ENCODE results near the gene TPRX2.
"Not testable (repeated sequence)": the region's sequence is repeated elsewhere in the genome, so short reads cannot be mapped to it uniquely, and the experiment has no call there.

The TPRX2 gene

DNA sequence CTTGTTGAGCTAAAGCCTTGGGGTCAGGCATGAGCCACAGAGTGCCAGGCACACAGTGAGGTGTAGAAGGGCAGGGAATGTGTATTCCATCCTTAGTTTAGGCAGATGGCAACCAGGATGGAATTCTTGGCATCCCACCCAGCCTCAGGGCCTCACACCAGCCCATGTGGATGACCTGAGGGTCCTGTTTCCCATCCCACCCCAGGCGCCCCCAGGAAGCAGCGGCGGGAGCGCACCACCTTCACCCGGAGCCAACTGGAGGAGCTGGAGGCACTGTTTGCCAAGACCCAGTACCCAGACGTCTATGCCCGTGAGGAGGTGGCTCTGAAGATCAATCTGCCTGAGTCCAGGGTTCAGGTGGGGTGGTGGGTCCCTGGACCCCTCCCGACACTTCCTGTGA is 23.0 kb upstream of the TPRX2 start:
- H3K9me3 ChIP-seq (ENCODE audit: control insufficient read depth, insufficient read depth, low read length): no peaks in the 10 kb centered on the region
- H3K4me3 ChIP-seq (ENCODE audit: low read depth, low read length): no peak overlapping the region
- H3K4me1 ChIP-seq (ENCODE audit: control insufficient read depth, insufficient read depth, low read length): 0 out of 2 replicates have a peak, but pooled peaks cover 6% of the 10 kb centered on the region
- no peak overlapping the region for H3K9ac ChIP-seq (ENCODE audit: low read depth, low read length)
- H3K27me3 ChIP-seq (ENCODE audit: control insufficient read depth, insufficient read depth, low read length): no peaks in the 10 kb centered on the region
- H3K36me3 ChIP-seq (ENCODE audit: control insufficient read depth, insufficient read depth, low read length): no peaks in the 10 kb centered on the region
- no peak overlapping the region for H3K27ac ChIP-seq (ENCODE audit: low read depth, low read length)

- peak overlapping the region; percentile 14 for H3K27ac ChIP-seq (ENCODE audit: low read depth, low read length)
- 0 out of 2 replicates have a peak, but pooled peaks cover 6% of the 10 kb centered on the region for H3K4me1 ChIP-seq (ENCODE audit: control insufficient read depth, insufficient read depth, low read length)
- no peaks in the 10 kb centered on the region for H3K36me3 ChIP-seq (ENCODE audit: control insufficient read depth, insufficient read depth, low read length)
- H3K9ac ChIP-seq (ENCODE audit: low read depth, low read length): no peak overlapping the region
- no peaks in the 10 kb centered on the region for H3K27me3 ChIP-seq (ENCODE audit: control insufficient read depth, insufficient read depth, low read length)
- H3K9me3 ChIP-seq (ENCODE audit: control insufficient read depth, insufficient read depth, low read length): no peaks in the 10 kb centered on the region
- no peak overlapping the region for H3K4me3 ChIP-seq (ENCODE audit: low read depth, low read length)
These were observed 19.6 kb upstream of the TPRX2 start for GRCh38 chr19:47839411-47839810.

DNA sequence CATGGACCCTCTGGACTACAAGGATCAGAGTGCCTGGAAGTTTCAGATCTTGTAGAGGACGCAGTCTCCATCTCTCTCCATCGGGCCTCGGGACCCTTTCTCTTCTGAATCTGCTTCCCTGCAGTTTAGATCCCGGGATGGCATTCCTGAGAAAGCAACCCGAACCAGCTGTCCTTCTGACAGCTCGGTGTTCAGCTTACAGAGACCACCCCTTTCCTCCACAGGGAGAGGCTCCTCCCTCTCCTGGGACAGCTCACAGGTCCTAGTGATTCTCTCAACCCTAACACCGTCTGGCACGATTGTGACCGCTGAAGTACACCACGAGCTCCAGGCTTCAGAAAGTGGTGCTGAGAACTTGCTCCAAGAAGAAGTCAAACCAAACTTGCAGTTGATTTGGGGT is 19.1 kb upstream of the TPRX2 start:
- H3K9ac ChIP-seq (ENCODE audit: low read depth, low read length): no peak overlapping the region
- 0 out of 2 replicates have a peak, but pooled peaks cover 6% of the 10 kb centered on the region for H3K4me1 ChIP-seq (ENCODE audit: control insufficient read depth, insufficient read depth, low read length)
- no peak overlapping the region for H3K4me3 ChIP-seq (ENCODE audit: low read depth, low read length)
- peak overlapping the region; percentile 14 for H3K27ac ChIP-seq (ENCODE audit: low read depth, low read length)
- H3K9me3 ChIP-seq (ENCODE audit: control insufficient read depth, insufficient read depth, low read length): no peaks in the 10 kb centered on the region
- no peaks in the 10 kb centered on the region for H3K36me3 ChIP-seq (ENCODE audit: control insufficient read depth, insufficient read depth, low read length)
- H3K27me3 ChIP-seq (ENCODE audit: control insufficient read depth, insufficient read depth, low read length): no peaks in the 10 kb centered on the region

DNA sequence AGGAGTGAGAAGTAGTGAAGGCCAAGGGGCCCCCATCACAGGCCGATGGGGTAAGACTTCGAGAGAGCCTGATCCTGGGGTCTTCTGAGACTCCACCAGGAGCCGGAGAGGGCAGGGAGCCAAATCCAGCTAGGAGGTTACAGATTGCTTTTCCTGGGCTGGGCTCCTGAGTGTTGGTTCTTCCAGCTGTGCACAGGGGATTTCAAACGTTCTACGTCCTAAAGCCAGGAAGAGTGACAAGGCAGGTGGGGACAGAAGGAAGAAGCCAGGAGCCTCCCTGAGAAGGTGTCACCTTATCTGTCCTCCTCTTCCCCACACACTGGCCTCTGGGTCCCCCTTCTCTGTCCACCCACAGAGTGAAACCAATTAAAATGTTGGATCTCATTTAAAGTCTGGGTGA is 16.1 kb upstream of the TPRX2 start:
- Histone ChIP-seq H3K36me3 (ENCODE audit: control insufficient read depth, insufficient read depth, low read length) (no peaks in the 10 kb centered on the region), H3K9ac (ENCODE audit: low read depth, low read length) (no peak overlapping the region), H3K27me3 (ENCODE audit: control insufficient read depth, insufficient read depth, low read length) (no peaks in the 10 kb centered on the region), H3K4me3 (ENCODE audit: low read depth, low read length) (no peak overlapping the region), H3K9me3 (ENCODE audit: control insufficient read depth, insufficient read depth, low read length) (no peaks in the 10 kb centered on the region), H3K4me1 (ENCODE audit: control insufficient read depth, insufficient read depth, low read length) (0 out of 2 replicates have a peak, but pooled peaks cover 6% of the 10 kb centered on the region), H3K27ac (ENCODE audit: low read depth, low read length) (no peak overlapping the region)

GRCh38 chr19:47848425-47848822 is 10.6 kb upstream of the TPRX2 start:
- Histone ChIP-seq H3K4me3 (ENCODE audit: low read depth, low read length) (peak overlapping the region; percentile 53), H3K9me3 (ENCODE audit: control insufficient read depth, insufficient read depth, low read length) (no peaks in the 10 kb centered on the region), H3K9ac (ENCODE audit: low read depth, low read length) (peak overlapping the region; percentile 63; the same call in 1 of the 2 replicates), H3K27me3 (ENCODE audit: control insufficient read depth, insufficient read depth, low read length) (no peaks in the 10 kb centered on the region), H3K4me1 (ENCODE audit: control insufficient read depth, insufficient read depth, low read length) (peaks cover 14% of the 10 kb centered on the region), H3K27ac (ENCODE audit: low read depth, low read length) (peak overlapping the region; percentile 93), H3K36me3 (ENCODE audit: control insufficient read depth, insufficient read depth, low read length) (no peaks in the 10 kb centered on the region)

GRCh38 chr19:47848823-47849473 is 10.1 kb upstream of the TPRX2 start:
- no peaks in the 10 kb centered on the region for H3K9me3 ChIP-seq (ENCODE audit: control insufficient read depth, insufficient read depth, low read length)
- H3K4me3 ChIP-seq (ENCODE audit: low read depth, low read length): peak overlapping the region; percentile 53
- peak overlapping the region; percentile 63 for H3K9ac ChIP-seq (ENCODE audit: low read depth, low read length)
- H3K36me3 ChIP-seq (ENCODE audit: control insufficient read depth, insufficient read depth, low read length): no peaks in the 10 kb centered on the region
- H3K27ac ChIP-seq (ENCODE audit: low read depth, low read length): peak overlapping the region; percentile 93
- no peaks in the 10 kb centered on the region for H3K27me3 ChIP-seq (ENCODE audit: control insufficient read depth, insufficient read depth, low read length)
- H3K4me1 ChIP-seq (ENCODE audit: control insufficient read depth, insufficient read depth, low read length): peaks cover 14% of the 10 kb centered on the region

DNA sequence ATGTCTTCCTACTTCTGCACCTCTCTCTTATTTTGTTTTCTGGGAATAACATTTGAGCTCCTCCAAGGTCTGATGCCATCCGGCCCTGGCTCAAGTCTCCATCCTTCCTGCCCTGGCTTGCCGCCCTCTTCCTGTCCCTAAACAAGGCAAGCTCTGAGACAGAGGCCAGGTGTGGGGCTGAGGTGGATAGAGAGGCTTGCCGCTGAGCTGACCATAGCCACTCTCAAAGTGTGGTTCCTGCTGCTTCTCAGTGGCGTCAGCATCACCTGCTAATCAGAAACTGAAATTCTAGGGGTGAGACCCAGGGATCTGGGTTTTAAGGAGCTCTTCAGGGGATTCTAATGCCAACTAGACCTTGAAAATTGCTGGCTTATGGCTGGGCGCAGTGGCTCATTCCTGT is 6.0 kb upstream of the TPRX2 start:
- H3K4me1 ChIP-seq (ENCODE audit: control insufficient read depth, insufficient read depth, low read length): peaks cover 14% of the 10 kb centered on the region
- H3K9me3 ChIP-seq (ENCODE audit: control insufficient read depth, insufficient read depth, low read length): no peaks in the 10 kb centered on the region
- no peak overlapping the region for H3K27ac ChIP-seq (ENCODE audit: low read depth, low read length)
- no peak overlapping the region for H3K9ac ChIP-seq (ENCODE audit: low read depth, low read length)
- H3K27me3 ChIP-seq (ENCODE audit: control insufficient read depth, insufficient read depth, low read length): no peaks in the 10 kb centered on the region
- H3K36me3 ChIP-seq (ENCODE audit: control insufficient read depth, insufficient read depth, low read length): no peaks in the 10 kb centered on the region
- no peak overlapping the region for H3K4me3 ChIP-seq (ENCODE audit: low read depth, low read length)

DNA sequence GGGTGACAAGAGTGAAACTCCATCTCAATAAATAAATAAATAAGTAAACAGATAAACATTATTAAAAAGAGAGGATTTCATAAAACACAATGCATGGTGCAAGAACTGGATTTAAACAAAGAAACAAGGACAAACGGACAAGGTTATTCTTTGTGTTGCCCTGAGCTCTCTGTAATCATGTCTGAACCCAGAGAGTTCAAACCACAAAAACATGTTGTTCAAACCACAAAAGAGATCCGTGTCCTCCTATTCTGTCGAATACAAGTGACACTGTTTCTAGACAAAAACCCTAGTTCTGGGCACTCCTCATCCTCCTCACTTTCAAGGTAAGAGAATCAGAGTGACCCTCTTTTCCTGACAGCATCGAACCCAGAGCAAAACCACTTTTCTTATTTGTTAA is 4.6 kb upstream of the TPRX2 start:
- Histone ChIP-seq H3K27me3 (ENCODE audit: control insufficient read depth, insufficient read depth, low read length) (no peaks in the 10 kb centered on the region), H3K27ac (ENCODE audit: low read depth, low read length) (no peak overlapping the region), H3K4me1 (ENCODE audit: control insufficient read depth, insufficient read depth, low read length) (peaks cover 14% of the 10 kb centered on the region), H3K9me3 (ENCODE audit: control insufficient read depth, insufficient read depth, low read length) (no peaks in the 10 kb centered on the region), H3K36me3 (ENCODE audit: control insufficient read depth, insufficient read depth, low read length) (no peaks in the 10 kb centered on the region), H3K9ac (ENCODE audit: low read depth, low read length) (no peak overlapping the region), H3K4me3 (ENCODE audit: low read depth, low read length) (no peak overlapping the region)

DNA sequence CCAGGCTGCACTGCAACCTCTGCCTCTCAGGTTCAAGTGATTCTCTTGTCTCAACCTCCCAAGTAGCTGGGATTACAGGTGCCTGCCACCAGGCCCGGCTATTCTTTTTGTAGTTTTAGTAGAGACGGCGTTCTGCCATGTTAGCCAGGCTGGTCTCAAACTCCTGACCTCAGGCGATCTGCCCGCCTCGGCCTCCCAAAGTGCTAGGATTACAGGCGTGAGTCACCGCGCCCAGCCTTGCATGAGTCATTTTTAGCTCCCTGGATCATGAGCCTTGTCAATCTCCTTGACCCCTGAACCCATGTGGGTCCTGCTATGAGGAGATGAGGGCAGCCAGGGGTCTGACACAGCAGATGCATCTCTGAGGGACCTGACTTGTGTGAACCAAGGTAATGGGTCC is 804 bp upstream of the TPRX2 start:
- H3K4me1 ChIP-seq (ENCODE audit: control insufficient read depth, insufficient read depth, low read length); H3K27ac ChIP-seq (ENCODE audit: low read depth, low read length); H3K36me3 ChIP-seq (ENCODE audit: control insufficient read depth, insufficient read depth, low read length); H3K9me3 ChIP-seq (ENCODE audit: control insufficient read depth, insufficient read depth, low read length); H3K9ac ChIP-seq (ENCODE audit: low read depth, low read length); H3K27me3 ChIP-seq (ENCODE audit: control insufficient read depth, insufficient read depth, low read length); H3K4me3 ChIP-seq (ENCODE audit: low read depth, low read length): not testable (repeated sequence)

- not testable (repeated sequence) for H3K27ac ChIP-seq (ENCODE audit: low read depth, low read length); H3K9ac ChIP-seq (ENCODE audit: low read depth, low read length); H3K27me3 ChIP-seq (ENCODE audit: control insufficient read depth, insufficient read depth, low read length); H3K4me3 ChIP-seq (ENCODE audit: low read depth, low read length); H3K36me3 ChIP-seq (ENCODE audit: control insufficient read depth, insufficient read depth, low read length); H3K9me3 ChIP-seq (ENCODE audit: control insufficient read depth, insufficient read depth, low read length); H3K4me1 ChIP-seq (ENCODE audit: control insufficient read depth, insufficient read depth, low read length)
These were observed 803 bp downstream of the TPRX2 start for GRCh38 chr19:47859838-47860237.

DNA sequence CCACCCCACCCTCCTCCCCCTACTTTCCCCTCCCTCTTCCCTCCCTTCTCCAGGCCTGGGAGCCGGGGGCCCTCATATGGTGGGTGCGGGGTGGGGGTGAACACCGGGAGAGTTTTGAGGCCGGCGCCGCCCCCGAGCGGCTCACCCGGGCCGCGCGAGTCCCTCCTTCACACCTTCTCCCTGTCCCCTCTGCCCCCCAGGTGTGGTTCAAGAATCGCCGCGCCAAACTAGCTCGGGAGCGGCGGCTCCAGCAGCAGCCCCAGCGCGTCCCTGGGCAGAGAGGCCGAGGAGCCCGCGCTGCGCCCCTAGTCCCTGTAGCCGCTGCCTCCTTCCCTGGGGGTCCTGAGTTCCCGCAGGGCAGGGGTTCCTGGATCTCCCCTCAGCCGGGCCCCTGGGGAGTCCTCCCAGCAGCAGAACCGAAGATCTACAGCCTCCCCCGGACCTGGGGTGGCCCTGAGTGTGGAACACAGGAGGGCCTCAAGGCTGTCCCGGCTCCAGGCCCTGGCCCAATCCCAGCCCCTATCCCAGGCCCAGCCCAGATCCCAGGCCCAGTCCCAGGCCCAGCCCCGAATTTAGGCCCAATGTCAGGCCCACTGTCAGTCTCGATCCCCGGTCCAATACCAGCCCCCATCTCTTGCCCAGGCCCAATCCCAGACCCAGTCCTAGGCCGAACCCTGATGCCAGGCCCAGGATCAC is 1.7 kb downstream of the TPRX2 start:
- Histone ChIP-seq H3K27me3 (ENCODE audit: control insufficient read depth, insufficient read depth, low read length) (no peaks in the 10 kb centered on the region), H3K4me3 (ENCODE audit: low read depth, low read length) (no peak overlapping the region), H3K27ac (ENCODE audit: low read depth, low read length) (no peak overlapping the region), H3K9me3 (ENCODE audit: control insufficient read depth, insufficient read depth, low read length) (no peaks in the 10 kb centered on the region), H3K36me3 (ENCODE audit: control insufficient read depth, insufficient read depth, low read length) (no peaks in the 10 kb centered on the region), H3K9ac (ENCODE audit: low read depth, low read length) (no peak overlapping the region), H3K4me1 (ENCODE audit: control insufficient read depth, insufficient read depth, low read length) (peaks cover 5% of the 10 kb centered on the region)
